ENCODE results near the gene TAF13. TPM values are rescaled to one million over a fixed set of nuclear protein-coding genes. Genes with fewer than 3 reads are reported as not detected.
"Not testable (repeated sequence)": the region's sequence is repeated elsewhere in the genome, so short reads cannot be mapped to it uniquely, and the experiment has no call there.

TAF13 gene
- total RNA-seq, 6 donors from 2014 or later: 11.5 to 54.6 (median 35.7) TPM

DNA sequence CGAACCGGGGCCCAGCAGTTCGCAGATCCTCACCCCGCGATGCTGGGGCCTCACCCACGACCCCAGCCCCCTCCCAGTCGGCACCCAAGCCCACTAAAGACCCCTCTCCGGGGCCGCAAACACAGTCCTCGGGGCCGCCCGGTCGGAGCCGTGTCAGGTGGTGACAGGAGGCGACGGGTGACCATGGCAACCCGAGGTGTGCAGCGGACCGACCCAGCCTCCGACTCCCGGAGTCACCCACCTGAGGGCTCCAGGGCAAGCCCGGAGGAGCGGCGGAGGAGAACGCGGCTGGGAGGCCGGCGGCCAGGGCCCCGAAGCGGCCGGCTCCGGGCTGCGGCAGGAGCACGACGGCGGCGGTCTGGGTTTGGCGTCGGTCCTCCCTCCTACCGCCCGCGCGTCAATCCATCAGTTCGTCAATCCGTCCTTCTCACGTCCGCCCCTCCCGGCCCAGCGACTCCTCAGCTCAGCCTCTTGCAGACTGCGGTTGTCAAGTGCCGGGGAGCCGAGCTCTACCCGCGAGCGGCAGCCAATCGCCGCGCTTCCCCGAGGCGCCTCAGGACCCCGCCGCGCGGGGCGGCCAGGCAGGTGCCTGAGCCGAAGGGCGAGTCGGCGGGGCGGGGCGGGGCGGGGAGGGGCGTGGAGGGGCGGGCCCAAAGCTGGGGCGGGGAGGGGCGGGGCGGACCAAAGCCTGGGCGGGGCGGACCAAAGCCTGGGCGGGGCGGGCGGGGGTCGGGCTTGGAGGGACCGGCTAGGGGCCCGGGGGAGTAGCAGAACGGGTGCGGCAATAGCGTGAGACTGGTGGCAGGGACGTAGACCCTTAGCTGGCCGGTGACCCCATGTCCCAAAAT lies 34.0 kb downstream of the TAF13 start, which contains the start of gene WDR47:
WDR47 (minus strand) TSS at position 482 of the 848 bp plus-strand sequence. CDS start 18,590 bp downstream, outside the sequence.
- 2% methylated on average over 54 of the region's 90 CpGs; no CpG with 5 or more reads in 1 of the 2 donors for WGBS, 2 donors
- H3K27me3 ChIP-seq: no peaks in the 10 kb centered on the region
- peak; percentile 98 to 99 for ATAC-seq (ENCODE audit: low FRiP score in 2 of 2)
- H3K4me1 ChIP-seq: peaks cover 0 to 15% (median 13%) of the 10 kb centered on the region in 4 donors
- peak within 1 kb of the TSS; percentile 85 to 93 (median 86) for H3K27ac ChIP-seq
- H3K4me3 ChIP-seq: peak within 1 kb of the TSS; percentile 76 to 100 (median 91)
- DNase-seq: peak; percentile 99
- no peaks in the 10 kb centered on the region for H3K36me3 ChIP-seq
- no peaks in the 10 kb centered on the region for H3K9me3 ChIP-seq
- TF ChIP-seq EP300 (IDR thresholded peaks at IDR 0.05) (peak in 1 of 4 donors; percentile 12), POLR2A (IDR thresholded peaks at IDR 0.05) (peak in 3 of 4 donors; percentile 87 to 98 (median 91)), POLR2AphosphoS5 (IDR thresholded peaks at IDR 0.05) (peak; percentile 95 to 99)
- TF ChIP-seq, protein P1, sequence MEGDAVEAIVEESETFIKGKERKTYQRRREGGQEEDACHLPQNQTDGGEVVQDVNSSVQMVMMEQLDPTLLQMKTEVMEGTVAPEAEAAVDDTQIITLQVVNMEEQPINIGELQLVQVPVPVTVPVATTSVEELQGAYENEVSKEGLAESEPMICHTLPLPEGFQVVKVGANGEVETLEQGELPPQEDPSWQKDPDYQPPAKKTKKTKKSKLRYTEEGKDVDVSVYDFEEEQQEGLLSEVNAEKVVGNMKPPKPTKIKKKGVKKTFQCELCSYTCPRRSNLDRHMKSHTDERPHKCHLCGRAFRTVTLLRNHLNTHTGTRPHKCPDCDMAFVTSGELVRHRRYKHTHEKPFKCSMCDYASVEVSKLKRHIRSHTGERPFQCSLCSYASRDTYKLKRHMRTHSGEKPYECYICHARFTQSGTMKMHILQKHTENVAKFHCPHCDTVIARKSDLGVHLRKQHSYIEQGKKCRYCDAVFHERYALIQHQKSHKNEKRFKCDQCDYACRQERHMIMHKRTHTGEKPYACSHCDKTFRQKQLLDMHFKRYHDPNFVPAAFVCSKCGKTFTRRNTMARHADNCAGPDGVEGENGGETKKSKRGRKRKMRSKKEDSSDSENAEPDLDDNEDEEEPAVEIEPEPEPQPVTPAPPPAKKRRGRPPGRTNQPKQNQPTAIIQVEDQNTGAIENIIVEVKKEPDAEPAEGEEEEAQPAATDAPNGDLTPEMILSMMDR (IDR thresholded peaks at IDR 0.05): peak in 1 of 6 experiments; percentile 13

DNA sequence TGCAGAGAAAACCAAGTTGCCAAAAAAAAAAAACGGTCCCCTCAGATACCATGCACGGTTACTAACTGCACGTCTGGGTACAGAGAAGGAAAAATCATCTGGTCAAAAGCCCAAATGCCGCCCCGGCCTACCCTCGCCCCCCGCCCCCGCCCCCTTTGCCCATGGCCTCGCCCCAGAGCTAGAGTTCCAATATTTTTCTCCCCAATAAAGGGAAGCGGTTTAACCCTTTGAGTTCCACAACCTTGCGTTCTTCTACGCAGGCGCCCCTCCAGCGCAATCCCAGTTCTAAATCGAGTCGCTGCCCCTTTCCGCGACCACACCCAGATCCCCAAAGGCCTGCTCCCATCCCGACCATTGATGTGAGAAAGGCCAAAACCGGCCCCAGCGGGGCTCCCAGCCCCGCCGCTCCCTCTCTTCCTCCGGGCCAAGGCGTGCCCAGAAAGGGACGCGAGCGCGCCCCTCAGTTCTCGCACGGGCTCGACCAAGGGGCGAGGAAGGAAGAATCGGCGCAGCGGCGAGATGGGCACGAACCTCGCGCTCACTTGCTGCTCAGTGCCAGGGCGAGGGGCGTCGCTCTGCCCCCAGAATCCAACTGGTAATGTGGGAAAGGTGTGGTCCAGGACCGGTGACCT lies 34.7 kb downstream of the TAF13 start:
- Histone ChIP-seq H3K36me3 (no peaks in the 10 kb centered on the region), H3K4me1 (peaks cover 0 to 15% (median 13%) of the 10 kb centered on the region in 4 donors), H3K27me3 (no peaks in the 10 kb centered on the region), H3K9me3 (no peaks in the 10 kb centered on the region), H3K27ac (peak overlapping the region; percentile 85 to 93 (median 86)), H3K4me3 (peak overlapping the region; percentile 76 to 100 (median 91))
- DNase-seq: peak; percentile 23 to 85
- TF ChIP-seq POLR2A (IDR thresholded peaks at IDR 0.05): no peak
- TF ChIP-seq, protein P1 (IDR thresholded peaks at IDR 0.05): no peak
- no peak for TF ChIP-seq EP300 (IDR thresholded peaks at IDR 0.05)
- TF ChIP-seq POLR2AphosphoS5 (IDR thresholded peaks at IDR 0.05): no peak
- ATAC-seq (ENCODE audit: low FRiP score in 2 of 2): peak; percentile 53 to 64
- WGBS, 2 donors: 0 to 2% methylated on average over 31 to 38 of the region's 44 CpGs

DNA sequence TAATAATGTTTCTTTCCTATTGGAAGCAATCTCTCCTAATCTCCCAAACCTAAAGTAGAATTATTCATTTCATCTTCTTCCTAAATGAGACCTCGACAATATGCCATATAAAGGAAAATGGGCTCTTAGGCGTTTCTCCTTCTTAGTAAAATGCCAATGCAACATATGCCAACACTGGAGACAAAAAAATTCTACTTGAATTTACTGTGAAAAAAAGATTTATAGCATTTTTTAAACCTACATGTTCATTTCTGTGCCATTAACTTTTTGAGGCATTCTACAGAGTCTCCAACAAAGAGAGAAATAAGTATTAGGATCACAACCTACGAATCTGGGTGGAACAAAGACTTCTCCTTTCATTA lies 35.2 kb downstream of the TAF13 start:
- H3K9me3 ChIP-seq: no peaks in the 10 kb centered on the region
- no peak for ATAC-seq (ENCODE audit: low FRiP score in 2 of 2)
- H3K4me3 ChIP-seq: peak overlapping the region in 3 of 4 donors; percentile 90 to 100 (median 92)
- TF ChIP-seq, protein P1 (IDR thresholded peaks at IDR 0.05): no peak
- no peak for TF ChIP-seq POLR2AphosphoS5 (IDR thresholded peaks at IDR 0.05)
- no peak for TF ChIP-seq EP300 (IDR thresholded peaks at IDR 0.05)
- no peak for DNase-seq
- peaks cover 0 to 15% (median 13%) of the 10 kb centered on the region in 4 donors for H3K4me1 ChIP-seq
- H3K27me3 ChIP-seq: no peaks in the 10 kb centered on the region
- H3K27ac ChIP-seq: peak overlapping the region in 1 of 4 donors; percentile 93
- WGBS, 2 donors: 25 to 31% methylated on average over 3 of the region's 3 CpGs
- H3K36me3 ChIP-seq: no peaks in the 10 kb centered on the region

DNA sequence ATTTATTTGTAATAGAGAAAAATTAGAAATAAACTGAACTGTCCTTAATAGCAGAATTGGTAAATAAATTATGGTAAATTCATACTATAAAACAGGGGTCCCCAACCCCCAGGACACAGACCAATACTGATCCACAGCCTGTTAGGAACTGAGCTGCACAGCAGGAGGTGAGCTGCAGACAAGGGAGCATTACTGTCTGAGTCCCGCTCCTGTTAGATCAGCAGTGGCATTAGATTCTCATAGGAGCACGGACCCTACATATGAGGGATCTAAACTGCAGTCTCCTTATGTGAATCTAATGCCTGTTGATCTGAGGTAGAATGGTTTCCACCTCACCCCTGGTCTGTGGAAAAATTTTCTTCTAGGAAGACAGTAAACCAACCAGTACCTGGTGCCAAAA lies 41.4 kb downstream of the TAF13 start:
- ATAC-seq (ENCODE audit: low FRiP score in 2 of 2): no peak
- no peaks in the 10 kb centered on the region for H3K27me3 ChIP-seq
- H3K9me3 ChIP-seq: no peaks in the 10 kb centered on the region
- WGBS, 2 donors: 95 to 96% methylated on average over 2 of the region's 2 CpGs
- H3K4me1 ChIP-seq: no peaks in the 10 kb centered on the region
- no peak for TF ChIP-seq EP300 (IDR thresholded peaks at IDR 0.05)
- TF ChIP-seq, protein P1 (IDR thresholded peaks at IDR 0.05): no peak
- no peak for TF ChIP-seq POLR2A (IDR thresholded peaks at IDR 0.05)
- TF ChIP-seq POLR2AphosphoS5 (IDR thresholded peaks at IDR 0.05): no peak
- no peak overlapping the region for H3K4me3 ChIP-seq
- no peak overlapping the region for H3K27ac ChIP-seq
- H3K36me3 ChIP-seq: no peaks in the 10 kb centered on the region
- DNase-seq: no peak

DNA sequence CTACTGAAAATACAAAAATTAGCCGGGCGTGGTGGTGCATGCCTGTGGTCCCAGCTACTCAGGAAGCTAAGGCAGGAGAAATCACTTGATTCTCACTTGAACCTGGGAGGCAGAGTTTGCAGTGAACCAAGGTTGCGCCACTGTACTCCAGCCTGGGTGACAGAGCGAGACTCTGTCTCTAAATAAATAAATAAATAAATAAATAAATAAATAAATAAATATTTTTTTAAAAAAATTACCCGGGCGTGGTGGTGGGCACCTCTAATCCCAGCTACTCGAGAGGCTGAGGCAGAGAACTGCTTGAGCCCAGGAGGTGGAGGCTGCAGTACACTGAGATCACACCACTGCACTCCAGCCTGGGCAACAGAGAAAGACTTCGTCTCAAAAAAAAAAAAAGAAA lies 46.3 kb downstream of the TAF13 start:
- H3K4me1 ChIP-seq; ATAC-seq (ENCODE audit: low FRiP score in 2 of 2); DNase-seq; H3K36me3 ChIP-seq; H3K9me3 ChIP-seq; H3K27me3 ChIP-seq; H3K27ac ChIP-seq; H3K4me3 ChIP-seq: not testable (repeated sequence)
- WGBS, 2 donors: 95 to 97% methylated on average over 8 of the region's 8 CpGs
